SIG-M5 treated with dmso at 0.1 percent for 504 hours (cell line): ENCODE measurements around the gene VEGFB.

Experiments used
- DNase-seq: peaks from one replicate; lab custom pipeline; 2025; ENCODE audit not compliant: unreplicated experiment; lab: John Stamatoyannopoulos, UW

Gene VEGFB, protein sequence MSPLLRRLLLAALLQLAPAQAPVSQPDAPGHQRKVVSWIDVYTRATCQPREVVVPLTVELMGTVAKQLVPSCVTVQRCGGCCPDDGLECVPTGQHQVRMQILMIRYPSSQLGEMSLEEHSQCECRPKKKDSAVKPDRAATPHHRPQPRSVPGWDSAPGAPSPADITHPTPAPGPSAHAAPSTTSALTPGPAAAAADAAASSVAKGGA

DNA sequence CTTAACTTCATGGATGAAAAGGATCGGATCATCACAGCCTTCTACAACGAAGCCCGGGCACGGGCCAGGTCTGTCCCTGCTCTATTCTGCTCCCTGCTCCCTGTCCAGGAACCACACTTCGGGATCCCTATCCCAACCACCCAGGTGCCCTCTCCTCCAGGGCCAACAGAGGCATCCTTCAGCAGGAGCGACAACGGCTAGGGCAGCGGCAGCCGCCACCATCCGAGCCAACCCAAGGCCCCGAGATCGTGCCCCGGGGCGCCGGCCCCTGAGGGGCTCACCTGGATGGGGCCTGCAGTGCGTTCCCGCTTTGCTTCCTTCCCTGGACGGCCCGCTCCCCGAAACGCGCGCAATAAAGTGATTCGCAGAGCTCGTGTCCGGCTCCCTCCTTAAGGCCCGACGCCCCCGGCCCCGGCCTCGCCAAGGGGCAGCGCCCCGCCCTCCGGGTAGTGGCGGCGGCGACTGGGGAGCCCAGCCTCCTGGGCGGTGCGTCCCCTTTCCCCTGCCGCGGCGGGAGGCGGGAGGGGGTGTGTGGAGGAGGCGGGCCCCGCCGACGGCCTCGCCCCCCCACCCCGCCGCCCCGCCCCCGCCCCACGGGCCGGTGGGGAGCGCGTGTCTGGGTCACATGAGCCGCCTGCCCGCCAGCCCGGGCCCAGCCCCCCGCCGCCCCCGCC lies at the start of gene VEGFB:
VEGFB (plus strand) TSS at position 672 of the 674 bp plus-strand sequence. CDS start 250 bp downstream, outside the sequence.
- peak; percentile 19 for DNase-seq

DNA sequence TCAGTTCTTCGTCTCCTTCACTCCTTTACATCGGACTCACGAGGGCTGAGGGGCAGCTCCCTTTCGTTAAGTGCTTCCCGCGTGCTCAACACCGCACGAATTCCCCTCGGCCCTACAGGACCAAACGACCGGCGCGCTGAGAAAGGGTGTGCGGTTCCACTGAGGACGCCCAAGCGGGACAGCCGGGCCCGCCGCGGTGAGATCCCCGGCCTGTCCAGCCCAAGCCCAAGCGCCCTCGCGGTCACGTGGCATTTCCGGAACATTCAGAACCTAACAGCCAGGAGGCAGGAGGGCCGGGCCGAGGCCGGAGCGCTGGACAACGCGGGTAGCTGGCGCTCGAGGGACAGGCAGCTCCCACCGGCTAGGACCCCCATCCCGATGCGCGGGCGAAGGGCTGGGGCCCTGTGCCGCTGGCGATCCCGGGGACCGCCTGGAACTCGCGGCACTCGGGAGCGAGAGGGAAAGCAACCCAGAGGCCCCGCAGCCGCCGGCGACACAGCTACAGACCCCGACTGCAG lies 49.1 kb upstream of the VEGFB start:
- DNase-seq: peak; percentile 46

DNA sequence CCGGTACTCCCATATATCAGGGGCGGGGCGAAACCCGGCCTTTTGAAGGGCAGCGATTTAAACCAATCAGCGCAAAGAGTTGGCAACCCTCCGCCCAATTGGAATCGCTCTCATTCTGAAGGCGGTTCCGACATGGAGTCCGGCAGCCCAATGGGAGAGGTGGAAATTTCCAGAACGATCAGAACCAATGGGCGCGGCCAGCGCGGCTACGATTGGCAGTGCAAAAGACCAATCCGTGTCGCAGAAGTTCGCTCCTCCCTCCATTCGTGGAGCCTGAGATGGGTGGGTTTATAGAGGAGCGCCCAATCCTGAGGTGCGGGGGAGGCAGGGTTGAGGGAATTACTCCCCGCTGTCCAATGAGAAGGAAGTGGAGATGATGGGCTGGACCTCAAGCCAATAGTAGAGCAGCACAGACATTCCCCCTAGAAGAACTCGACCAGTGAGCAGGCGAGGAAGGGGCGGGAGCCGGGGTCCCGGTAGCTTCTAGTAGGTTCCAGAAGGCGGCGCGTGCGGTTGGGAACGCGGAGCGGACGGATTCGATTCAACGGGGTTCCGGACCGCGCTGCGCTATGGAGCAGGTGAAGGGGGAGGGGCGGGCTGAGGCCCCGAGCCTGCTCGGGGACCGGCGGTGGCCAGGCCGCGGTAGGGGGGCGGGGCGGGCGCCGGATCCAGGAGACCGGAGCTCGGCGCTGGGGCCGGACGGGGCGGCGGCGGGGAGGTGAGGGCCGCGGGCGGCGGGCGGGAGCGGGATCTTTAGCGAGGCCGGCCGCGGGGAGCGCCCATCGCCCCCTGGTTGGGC lies 48.5 kb upstream of the VEGFB start, which contains the start of gene STIP1:
STIP1 (plus strand) TSS at position 479 of the 799 bp plus-strand sequence; CDS start at position 570, 91 bp downstream.
- DNase-seq: peak; percentile 100

DNA sequence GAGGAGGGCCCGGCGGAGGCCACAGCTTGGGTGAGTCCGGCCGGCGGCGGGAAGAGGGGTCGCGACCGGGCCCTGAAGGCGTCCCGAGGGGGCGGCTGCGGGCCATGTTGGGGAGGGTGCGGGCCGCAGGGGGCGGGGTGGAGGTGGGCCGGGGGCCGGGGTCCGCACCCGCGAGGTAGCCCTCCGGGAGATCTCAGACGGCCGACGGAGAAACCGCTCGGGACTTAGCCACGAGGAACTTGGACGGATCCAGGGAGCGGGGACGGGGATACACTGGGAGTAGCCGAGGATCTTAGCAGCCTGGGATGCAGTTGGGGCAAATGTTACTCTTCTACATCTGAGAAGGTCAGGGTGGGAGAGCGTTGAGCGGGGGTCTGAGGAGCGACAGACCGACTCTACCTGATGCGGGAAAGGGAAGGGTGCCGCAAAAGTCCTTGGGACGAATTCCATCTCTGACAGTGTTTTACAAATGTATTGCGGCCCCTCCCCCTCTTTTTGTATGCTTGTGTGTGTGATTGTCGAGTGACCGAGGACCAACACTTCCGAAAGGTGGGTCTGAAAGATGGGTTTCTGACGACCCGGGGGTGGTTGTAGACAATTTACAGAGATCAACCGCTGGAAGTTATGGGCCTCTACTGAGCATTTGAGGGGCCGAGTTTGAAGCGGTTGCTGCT lies 47.8 kb upstream of the VEGFB start:
- DNase-seq: no peak

DNA sequence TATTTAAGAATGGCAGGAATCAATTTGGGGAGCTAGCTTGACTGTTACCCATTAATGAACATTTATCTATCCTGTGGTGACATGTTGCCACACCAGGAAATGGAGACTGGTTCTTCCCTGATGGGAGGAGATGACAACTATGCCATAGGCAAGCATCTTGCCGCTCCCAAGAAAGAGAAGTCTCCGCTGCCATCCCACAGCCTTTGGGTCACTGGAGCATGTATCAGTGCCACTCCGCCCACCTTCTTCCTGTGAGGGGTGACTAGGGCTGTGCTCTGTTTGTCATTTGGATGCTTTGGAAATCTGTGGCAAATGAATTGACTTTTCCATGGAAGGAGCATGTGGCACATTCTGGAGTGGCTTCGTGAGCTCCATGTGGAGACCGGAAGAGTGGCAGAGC lies 42.0 kb upstream of the VEGFB start:
- no peak for DNase-seq

DNA sequence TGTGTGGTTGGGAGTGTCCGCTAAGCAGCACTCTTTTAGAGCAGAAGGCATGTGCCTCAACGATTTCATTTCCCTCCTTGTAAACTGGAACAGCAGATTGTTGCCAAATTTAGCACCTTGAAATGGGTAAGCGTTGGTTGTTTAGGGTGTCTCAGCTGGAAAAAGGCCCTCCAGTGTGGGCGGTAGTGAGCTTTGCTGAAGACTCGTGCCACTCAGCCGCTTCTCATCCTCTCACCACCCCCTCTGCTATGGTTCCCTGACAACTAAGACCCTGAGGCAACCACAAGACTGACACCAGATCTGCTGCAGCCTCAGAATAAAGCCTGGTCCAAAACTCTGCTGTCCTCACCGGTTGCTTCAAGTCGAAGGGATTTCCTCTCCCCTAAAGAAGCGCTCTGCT lies 37.8 kb upstream of the VEGFB start:
- DNase-seq: no peak

DNA sequence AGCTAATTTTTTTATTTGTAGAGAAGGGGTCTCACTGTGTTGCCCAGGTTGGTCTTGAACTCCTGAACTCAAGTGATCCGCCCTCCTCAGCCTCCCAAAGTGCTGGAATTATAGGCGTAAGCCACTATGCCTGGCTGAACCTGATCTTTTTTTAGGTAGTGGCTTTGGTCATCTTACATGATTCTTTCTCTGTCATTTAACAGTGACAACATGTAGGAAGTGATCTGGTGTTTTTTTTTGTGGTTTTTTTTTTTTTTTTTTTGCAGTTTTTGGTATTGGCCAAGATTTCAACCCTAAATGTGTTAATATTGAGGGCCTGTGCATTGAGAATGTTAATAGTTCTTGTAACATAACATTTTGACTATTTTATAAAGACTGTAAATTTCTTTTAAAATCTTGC lies 35.9 kb upstream of the VEGFB start:
- no peak for DNase-seq

DNA sequence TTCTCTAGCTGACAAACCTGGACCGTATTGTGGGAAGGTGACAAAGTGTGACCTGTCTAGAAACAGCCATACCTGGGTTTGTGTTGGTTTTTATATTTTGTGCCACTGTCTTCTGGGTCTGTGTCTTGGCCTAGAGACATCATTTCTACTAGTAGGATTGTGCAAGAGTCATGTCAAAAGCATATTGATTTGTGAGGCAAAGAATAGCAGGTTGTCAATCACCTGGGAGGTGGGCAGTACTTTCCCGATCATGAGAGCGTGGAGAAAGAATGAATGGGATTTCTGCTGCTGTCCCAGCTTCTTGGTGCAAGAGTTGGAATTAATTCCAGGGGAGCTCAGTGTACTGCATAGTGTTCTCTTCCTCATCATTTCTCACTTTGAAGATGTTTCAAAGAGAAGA lies 32.8 kb upstream of the VEGFB start:
- no peak for DNase-seq

DNA sequence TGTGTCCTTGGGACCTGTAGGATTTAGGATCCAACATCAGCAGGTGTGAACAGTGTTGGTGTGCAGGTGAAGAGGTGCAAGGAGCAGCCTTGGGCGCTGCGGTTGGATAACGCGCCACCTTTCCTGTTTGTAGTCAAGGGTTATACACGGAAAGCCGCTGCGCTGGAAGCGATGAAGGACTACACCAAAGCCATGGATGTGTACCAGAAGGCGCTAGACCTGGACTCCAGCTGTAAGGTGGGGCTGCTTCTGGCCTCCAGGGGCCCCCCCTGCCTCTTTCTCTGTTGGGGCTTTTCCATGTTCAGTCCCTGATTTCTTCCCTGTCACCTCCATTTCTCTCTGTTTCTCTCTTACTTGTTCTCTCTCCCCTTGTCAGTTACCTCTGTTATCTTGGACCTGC lies 31.4 kb upstream of the VEGFB start:
- no peak for DNase-seq

DNA sequence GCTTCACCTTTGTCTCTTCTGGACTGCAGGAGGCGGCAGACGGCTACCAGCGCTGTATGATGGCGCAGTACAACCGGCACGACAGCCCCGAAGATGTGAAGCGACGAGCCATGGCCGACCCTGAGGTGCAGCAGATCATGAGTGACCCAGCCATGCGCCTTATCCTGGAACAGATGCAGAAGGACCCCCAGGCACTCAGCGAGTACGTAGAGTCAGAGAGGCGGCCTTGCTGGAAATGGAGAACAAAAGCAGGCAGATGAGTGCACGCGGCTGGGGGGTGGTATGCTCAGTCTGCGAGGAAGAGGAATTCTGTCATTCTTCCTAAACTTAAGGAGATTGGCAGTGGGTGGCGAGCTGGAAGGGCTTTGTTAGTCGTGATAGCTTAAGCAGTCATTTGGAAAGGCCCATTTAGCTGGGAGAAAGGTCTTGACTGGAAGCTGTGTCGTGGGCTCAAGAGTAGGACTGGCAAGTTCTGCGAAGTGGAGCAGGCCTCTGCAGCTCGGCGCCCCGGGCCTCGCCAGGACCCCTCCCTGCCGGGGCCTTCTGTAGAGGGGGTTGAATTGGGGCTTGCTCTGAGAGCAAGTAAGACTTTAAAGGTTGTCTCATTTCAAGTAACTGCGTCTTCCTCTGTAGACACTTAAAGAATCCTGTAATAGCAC lies 30.8 kb upstream of the VEGFB start:
- no peak for DNase-seq

DNA sequence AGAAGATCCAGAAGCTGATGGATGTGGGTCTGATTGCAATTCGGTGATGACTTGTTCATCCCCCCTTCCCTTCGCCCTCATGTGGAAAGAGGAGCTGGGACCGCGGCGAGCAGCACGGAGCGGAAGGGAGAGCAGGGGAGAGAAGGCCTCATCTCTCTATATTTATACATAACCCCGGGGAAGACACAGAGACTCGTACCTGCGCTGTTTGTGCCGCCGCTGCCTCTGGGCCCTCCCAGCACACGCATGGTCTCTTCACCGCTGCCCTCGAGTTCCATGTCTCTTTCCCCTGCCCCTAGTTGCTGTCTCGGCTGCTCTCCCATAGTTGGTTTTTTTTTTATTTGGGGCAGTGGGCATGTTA lies 30.3 kb upstream of the VEGFB start:
- DNase-seq: no peak

DNA sequence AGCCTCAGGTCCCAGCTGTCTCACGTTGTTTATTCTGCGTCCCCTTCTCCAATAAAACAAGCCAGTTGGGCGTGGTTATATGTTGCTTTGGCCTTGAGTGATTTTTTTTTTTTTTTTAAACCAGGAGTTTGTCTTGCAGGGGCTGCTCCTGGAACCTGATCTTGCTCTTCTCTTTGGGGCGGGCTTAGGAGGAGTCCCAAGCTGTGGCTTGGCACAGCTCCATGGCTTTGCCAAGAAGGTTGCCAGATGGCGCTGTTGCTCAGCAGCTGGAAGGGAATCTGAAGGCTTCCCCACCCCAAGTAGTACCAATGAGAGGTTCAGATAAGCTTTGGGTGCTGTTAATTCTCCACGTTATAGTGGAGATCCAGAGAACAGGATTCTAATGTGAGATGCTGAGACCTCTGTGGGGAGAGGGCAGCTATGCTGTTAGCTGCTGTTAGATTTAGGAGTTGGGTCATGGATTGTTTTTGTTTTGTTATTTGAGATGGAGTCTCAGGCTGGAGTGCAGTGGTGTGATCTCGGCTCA lies 29.9 kb upstream of the VEGFB start:
- DNase-seq: peak; percentile 89

DNA sequence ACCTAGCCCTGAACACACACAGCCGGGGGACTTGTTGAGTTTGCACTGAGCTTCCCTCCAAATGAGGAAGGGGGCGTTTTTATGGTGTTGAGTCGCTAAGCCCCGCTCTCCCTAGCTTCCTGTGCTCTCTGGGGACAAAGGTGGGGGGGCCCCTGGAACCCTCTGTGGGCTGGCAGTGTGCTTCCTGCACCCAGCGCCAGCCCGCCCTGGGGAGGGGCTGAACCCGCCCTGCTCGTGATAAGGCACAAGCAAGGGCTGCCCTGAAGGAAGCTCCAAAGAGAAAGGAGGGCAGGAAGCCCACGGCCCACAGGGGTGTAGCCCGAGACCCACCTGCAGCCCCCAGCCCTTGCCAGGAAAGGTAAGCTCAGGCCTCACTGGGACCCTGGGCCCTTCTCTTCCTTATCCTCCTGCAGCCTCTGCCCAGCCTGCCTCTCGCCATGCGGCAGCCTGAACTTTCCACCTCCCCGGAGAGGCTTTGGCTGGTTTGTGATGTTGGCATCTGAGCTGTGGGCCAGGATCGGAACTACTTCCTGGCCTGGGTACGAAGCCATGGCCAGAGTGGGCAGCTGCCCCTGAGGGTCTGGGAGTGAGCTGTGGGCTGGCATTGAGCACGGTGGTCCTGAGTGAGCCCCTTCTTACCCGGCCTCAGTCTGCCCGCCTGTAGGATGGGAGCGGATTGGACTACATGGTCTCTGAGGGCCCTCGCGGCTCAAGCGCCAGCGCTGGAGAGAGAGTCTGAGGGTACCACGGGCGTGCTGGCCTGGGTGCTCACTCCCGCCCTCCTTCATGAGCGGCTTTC lies 27.7 kb upstream of the VEGFB start, which contains the start of gene FERMT3:
FERMT3 (plus strand) TSS at position 265 of the 799 bp plus-strand sequence. CDS start 644 bp downstream, outside the sequence.
- DNase-seq: peak; percentile 60

DNA sequence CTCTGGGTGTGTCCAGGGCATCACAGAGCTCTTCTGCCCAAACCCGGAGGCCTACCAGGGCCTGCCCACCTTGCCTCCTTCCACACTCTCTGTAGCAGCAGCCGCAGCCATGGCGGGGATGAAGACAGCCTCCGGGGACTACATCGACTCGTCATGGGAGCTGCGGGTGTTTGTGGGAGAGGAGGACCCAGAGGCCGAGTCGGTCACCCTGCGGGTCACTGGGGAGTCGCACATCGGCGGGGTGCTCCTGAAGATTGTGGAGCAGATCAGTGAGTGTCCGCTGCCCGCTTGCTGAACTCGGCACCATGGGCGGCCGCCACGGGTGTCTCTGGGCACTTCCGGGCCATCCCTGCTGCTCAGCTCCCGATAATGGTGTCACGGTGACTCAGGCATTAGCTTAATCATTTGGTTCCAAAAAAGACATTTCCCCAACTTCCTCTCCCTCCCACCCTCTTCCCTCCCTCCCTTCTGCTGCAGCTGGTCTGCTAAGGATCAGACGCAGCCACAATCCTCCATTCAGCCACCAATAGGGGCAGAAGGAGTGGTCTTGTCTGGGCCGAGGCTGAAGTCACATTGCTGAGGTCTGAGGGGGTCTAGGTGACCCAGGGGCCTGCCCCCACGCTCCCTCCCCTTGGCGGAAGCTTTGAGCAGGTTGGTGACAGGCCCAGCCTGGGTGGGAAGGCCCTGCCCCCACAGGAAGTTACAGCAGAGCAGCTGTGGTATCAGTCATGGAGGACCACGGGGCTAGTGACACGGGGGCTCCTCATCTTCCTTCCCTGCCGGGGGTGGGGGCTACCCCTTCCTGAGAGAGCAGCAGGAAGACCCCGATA lies 26.9 kb upstream of the VEGFB start:
- peak; percentile 90 for DNase-seq

DNA sequence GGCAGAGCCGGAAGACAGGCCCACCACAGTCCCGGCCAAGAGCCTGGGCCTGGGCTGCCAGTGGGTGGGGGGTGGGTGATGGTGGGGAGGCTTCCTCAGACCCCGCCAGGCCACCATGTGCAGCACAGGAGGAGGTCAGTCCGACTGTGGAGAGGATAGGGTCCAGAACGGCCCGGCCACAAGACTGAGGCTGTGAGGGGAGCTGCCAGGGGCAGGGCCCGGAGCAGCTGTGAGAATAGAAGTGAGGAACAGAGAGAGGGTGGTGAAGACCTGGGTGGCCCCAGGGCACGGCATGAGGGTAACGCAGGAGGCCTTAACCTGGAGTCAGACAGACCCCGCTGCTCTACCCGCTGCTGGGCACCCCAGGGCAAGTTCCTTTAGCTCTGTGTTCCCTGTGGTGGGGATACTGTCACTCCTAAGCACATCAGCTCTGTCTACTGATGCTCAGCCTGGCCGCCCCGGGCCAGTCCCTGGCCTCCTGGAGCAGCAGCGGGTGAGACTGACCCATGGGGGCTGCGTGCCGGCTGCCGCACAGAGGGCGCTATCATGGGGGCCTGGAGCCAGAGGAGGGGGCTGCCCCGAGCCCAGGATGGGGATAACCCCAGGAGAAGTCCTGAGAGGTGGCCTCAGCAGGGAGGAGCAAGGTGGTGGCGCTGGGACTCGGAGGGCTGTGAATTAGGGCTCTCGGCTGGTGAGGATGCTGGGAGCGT lies 26.1 kb upstream of the VEGFB start:
- no peak for DNase-seq

DNA sequence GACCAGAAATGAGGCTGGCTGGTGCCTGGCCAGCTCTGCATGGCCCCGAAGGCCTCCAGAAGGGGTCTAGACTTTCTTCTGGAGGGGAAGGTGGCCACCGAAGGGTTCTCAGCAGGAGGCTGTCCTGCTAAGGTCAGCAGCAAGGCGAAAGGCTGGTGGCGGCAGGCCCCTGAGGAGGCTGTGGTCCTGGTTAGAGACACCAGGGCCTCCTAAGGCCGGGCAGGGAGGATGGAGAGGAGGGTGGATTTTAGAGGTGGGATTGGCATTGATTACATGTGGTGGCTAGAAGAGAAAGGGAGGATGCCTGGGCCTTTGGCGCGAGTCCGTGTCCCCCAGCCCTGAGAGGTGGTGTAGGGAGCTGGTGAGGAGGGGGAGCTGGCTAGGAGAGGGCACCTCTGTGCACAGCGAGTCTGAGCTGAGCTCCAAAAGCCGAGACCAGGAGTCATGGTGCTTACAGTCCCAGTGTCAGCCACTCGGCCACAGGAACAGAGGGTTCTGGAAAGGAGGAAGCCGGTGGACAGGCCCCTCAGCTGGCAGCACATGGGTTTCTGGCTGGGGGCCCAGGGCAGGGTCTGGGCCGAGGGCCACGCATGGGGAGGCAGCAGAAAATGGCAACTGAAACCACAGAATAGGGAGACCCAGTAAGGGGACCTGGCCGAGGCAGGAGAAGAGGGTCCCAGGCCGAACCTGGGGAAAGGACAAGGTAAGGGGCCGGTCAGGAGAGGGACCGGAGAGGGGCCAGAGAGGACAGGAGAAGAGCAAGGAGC lies 25.4 kb upstream of the VEGFB start:
- DNase-seq: no peak

DNA sequence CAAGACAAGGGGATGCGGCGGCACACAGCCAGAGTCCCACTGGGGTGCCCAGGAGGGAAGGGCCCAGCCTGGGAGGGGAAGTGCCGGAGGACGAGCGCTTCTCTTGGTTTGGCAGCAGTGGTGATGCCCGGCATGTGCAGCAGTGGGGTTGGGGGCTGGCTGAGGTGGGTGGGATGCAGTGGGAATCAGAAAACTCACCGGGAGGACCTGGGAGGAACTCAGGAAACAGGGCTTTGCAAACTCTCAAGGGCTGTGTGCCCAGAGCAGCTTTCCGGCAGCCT lies 24.9 kb upstream of the VEGFB start:
- no peak for DNase-seq
